Uterus (tissue), 4 donors: Measurements from ENCODE around the gene RGS9. TPM values are rescaled to one million over a fixed set of nuclear protein-coding genes. Genes with fewer than 3 reads are reported as not detected.

Source experiments
- DNase-seq, 2 donors: peaks; one replicate each; pipeline ENCODE4 v3.0.0-alpha.2; 2019 to 2020
- H3K27ac ChIP-seq, 2 donors: fragments of 200-600 bp; sonication (generic); 1 replicate in 1 of 2; 2 replicates in 1 of 2; pipeline ENCODE4 v1.5.1; 2016 to 2018
- H3K27me3 ChIP-seq, 2 donors: fragments of 200-600 bp; sonication (generic); one replicate each; pipeline ENCODE4 v1.5.1; 2018 to 2019; ENCODE audit warnings: control low read depth in 1 of 2
- H3K36me3 ChIP-seq, 2 donors: fragments of 200-600 bp; sonication (generic); one replicate each; pipeline ENCODE4 v1.5.1; 2019; ENCODE audit warnings: control low read depth in 1 of 2
- H3K4me1 ChIP-seq, 2 donors: fragments of 200-600 bp; sonication (generic); one replicate each; pipeline ENCODE4 v1.5.1; 2018 to 2019; ENCODE audit warnings: control low read depth in 1 of 2
- H3K4me3 ChIP-seq, 2 donors: fragments of 200-600 bp; sonication (generic); 1 replicate in 1 of 2; 2 replicates in 1 of 2; pipeline ENCODE4 v1.5.1; 2018 to 2019; ENCODE audit warnings: mild to moderate bottlenecking in 1 of 2
- H3K9me3 ChIP-seq, 2 donors: fragments of 200-600 bp; sonication (generic); one replicate each; pipeline ENCODE4 v1.5.1; 2019; ENCODE audit warnings: control low read depth in 1 of 2
- CTCF ChIP-seq, 4 experiments: fragments of 200-600 bp in 2 of 4; fragments of 450-650 bp in 2 of 4; sonication (generic) in 2 of 4; IDR thresholded peaks; one replicate each; pipeline ENCODE4 v1.5.1; 2016 to 2019; ENCODE audit warnings: antibody characterized with exemption in 4 of 4, mild to moderate bottlenecking in 2 of 4, moderate library complexity in 1 of 4
- POLR2A ChIP-seq, 2 donors: fragments of 450-650 bp; IDR thresholded peaks; one replicate each; pipeline ENCODE4 v1.6.1; 2016; ENCODE audit warnings: antibody characterized with exemption in 2 of 2, mild to moderate bottlenecking in 1 of 2, moderate library complexity in 1 of 2
- intact Hi-C: fragments of 100-400 bp; cut with DNase I; formaldehyde crosslinking; loops from one replicate; pipeline ENCODE4 v1.15.1; 2023; ENCODE audit warnings: low total_unique reads
- total RNA-seq, 4 donors: library from RNA; depleted of rRNA in 3 of 4; stranded (reverse); fragments of >200 nt in 3 of 4; gene quantifications; one replicate each; pipeline versions ENCODE4 v1.1.0 to v1.2.4, GENCODE V29; 2014 to 2023
- donor health status: DM: yes; HTN: yes; CAD: no.

Gene RGS9
- total RNA-seq, 4 donors from 2014 or later: 3.5 to 19.1 (median 6.9) TPM

GRCh38 chr17:65143889-65144604 is 6.9 kb downstream of the RGS9 start:
- no peak for TF ChIP-seq POLR2A (IDR thresholded peaks at IDR 0.05)
- TF ChIP-seq CTCF (IDR thresholded peaks at IDR 0.05): no peak
- no peaks in the 10 kb centered on the region for H3K36me3 ChIP-seq
- no peaks in the 10 kb centered on the region for H3K9me3 ChIP-seq
- no peaks in the 10 kb centered on the region for H3K4me1 ChIP-seq
- intact Hi-C loops: no loop called here
- no peak overlapping the region for H3K4me3 ChIP-seq
- H3K27me3 ChIP-seq: peaks cover 0 to 15% of the 10 kb centered on the region in 2 donors
- H3K27ac ChIP-seq: no peak overlapping the region
- DNase-seq: no peak

GRCh38 chr17:65145743-65146142 is 8.6 kb downstream of the RGS9 start:
- TF ChIP-seq CTCF (IDR thresholded peaks at IDR 0.05): no peak
- TF ChIP-seq POLR2A (IDR thresholded peaks at IDR 0.05): no peak
- DNase-seq: no peak
- intact Hi-C loops: no loop called here
- Histone ChIP-seq H3K9me3 (no peaks in the 10 kb centered on the region), H3K27ac (no peak overlapping the region), H3K36me3 (no peaks in the 10 kb centered on the region), H3K4me3 (no peak overlapping the region), H3K27me3 (peaks cover 0 to 6% of the 10 kb centered on the region in 2 donors), H3K4me1 (no peaks in the 10 kb centered on the region)

GRCh38 chr17:65147955-65148354 is 10.8 kb downstream of the RGS9 start:
- Histone ChIP-seq H3K4me3 (no peak overlapping the region), H3K4me1 (no peaks in the 10 kb centered on the region), H3K27ac (no peak overlapping the region), H3K36me3 (no peaks in the 10 kb centered on the region), H3K27me3 (peaks cover 0 to 3% of the 10 kb centered on the region in 2 donors), H3K9me3 (no peaks in the 10 kb centered on the region)
- TF ChIP-seq POLR2A (IDR thresholded peaks at IDR 0.05) (no peak), CTCF (IDR thresholded peaks at IDR 0.05) (no peak)
- intact Hi-C loops: no loop called here
- no peak for DNase-seq

GRCh38 chr17:65154770-65155589 is 17.8 kb downstream of the RGS9 start:
- no peak for DNase-seq

More at GRCh38 chr17:65154770-65155589, 17.8 kb downstream of the RGS9 start:
- no peaks in the 10 kb centered on the region for H3K27me3 ChIP-seq
- TF ChIP-seq CTCF (IDR thresholded peaks at IDR 0.05) (no peak), POLR2A (IDR thresholded peaks at IDR 0.05) (no peak)
- no peak overlapping the region for H3K27ac ChIP-seq
- intact Hi-C loops: no loop called here
- no peak overlapping the region for H3K4me3 ChIP-seq
- no peaks in the 10 kb centered on the region for H3K9me3 ChIP-seq
- no peaks in the 10 kb centered on the region for H3K36me3 ChIP-seq
- H3K4me1 ChIP-seq: no peaks in the 10 kb centered on the region
